NCI-H1417 treated with DMSO at 0.1 percent for 48 hours (cell line): ENCODE data around the gene C3orf70.
"Not testable (repeated sequence)": the region's sequence is repeated elsewhere in the genome, so short reads cannot be mapped to it uniquely, and the experiment has no call there.

Experiments used
- DNase-seq: peaks from one replicate; lab custom pipeline; 2025; lab: John Stamatoyannopoulos, UW

C3orf70 gene

DNA sequence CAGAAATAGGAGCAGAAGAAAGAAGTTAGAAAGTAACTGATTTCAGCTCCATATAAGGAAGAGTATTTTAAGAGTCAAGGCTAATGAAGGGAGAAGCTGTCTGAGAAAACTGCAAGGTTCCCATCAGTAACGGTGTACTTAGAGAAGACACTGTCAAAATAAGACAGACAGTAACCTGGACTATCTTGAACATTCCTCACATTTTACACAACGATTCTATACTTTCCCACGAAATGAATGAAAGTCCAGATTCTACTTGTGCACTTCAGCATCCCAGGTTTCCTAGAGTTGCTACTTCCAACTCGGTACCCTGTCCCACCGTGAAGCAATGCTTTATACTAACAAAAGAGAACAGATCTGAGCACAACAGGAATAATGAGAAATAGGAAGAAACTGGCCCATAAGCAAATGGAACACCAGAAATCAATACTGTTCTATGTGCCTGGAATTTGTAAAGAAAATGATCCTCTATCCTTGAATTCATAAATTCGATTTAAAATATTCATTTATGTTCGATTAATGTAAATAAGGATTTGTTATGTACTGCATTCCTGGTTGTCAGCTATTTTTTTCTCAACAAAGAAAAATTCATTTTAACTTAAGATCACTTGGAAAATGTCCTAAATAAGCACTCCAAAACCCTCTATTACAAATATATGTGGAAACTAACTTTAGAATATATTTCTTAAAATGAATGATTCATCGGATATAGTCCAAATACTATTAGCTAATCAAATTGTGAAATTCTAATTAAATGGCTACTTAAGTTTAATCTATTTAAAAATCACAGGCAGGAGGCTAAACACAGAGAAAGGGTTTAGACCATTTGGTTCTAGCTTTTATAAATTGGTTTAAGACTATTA, 1.5 kb downstream of the C3orf70 start:
- DNase-seq: no peak

DNA sequence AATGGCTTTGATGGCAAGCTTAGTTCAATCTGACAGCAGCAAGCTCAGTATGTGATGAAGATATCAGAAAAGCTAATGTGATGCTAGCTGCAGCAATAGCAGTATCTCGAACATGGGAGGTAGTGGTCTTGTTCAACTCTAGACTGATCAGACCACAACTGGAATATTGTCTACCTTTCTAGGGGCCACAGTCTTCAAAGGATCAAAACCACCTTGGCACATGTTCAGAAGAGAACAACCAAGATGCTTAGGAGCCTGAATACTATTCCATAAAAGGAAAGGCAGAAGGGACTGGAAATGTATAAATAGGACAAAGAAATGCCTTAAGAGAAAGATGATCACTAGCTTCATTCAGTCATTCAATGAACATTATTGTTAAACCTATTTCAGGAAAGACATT, 2.3 kb downstream of the C3orf70 start:
- DNase-seq: no peak

DNA sequence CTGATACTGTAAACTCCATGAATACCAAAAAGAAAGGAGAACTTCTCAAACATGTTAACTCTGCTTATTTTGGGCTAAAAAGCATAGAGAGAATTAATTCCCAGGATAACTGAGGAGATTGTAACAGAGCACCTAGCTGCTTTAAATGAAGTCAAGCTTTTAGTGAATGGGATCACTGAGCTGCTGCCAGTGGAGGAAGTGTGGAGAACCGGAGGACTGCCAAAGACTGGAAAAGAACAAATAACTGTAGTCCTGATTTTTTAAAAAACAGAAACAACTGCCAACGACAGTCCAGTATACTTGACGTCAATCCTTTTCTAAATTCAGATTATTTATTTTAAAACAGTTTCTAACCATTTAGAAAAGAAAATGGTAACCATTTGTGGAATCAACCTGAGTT, 3.3 kb downstream of the C3orf70 start:
- no peak for DNase-seq

GRCh38 chr3:185145511-185145910, 7.3 kb downstream of the C3orf70 start:
- DNase-seq: no peak

- DNase-seq: no peak
Observed at GRCh38 chr3:185144784-185145183, 8.1 kb downstream of the C3orf70 start.

DNA sequence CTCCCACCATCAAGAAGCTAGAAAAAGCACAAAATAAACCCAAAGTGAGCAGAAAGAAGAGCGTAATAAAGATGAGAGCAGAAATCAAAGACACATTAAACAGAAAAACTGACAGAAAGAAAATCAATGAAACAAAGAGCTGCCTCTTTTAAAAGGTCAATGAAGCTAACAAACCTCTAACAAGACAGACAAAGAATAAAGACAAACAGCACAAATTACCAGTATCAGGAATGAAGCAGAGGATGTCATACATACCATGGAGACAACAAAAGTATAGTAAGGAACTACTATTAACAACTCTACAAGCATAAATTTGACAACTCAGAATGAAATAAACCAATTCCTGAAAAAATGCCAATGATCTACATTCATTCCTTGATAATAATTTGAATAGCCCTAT, 15.0 kb downstream of the C3orf70 start:
- DNase-seq: no peak

GRCh38 chr3:185134509-185134908, 18.4 kb downstream of the C3orf70 start:
- DNase-seq: no peak

- DNase-seq: no peak
Observed at GRCh38 chr3:185131602-185132256, 21.1 kb downstream of the C3orf70 start.

DNA sequence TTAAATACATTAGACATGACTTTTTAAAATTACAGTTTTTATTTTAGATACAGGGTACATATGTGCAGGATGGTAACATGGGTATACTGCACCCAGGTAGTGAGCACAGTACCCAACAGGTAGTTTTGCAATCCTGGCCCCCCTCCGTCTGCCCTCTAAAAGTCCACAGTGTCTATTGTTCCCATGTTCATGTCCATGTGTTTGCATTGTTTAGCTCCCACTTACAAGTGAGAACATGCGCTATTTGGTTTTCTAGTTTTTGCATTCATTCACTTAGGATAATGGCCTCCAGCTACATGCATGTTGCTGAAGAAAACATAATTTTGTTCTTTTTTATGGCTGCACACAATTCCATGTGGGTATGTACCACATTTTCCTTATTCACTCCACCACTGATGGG, 23.8 kb downstream of the C3orf70 start:
- DNase-seq: no peak

GRCh38 chr3:185126201-185126600, 26.7 kb downstream of the C3orf70 start:
- no peak for DNase-seq

- DNase-seq: no peak
Observed at GRCh38 chr3:185120126-185120525, 32.7 kb downstream of the C3orf70 start.

- no peak for DNase-seq
Observed at GRCh38 chr3:185115371-185115770, 37.5 kb downstream of the C3orf70 start.

GRCh38 chr3:185114756-185115155, 38.1 kb downstream of the C3orf70 start:
- no peak for DNase-seq

GRCh38 chr3:185112186-185112585, 40.7 kb downstream of the C3orf70 start:
- DNase-seq: no peak

- DNase-seq: not testable (repeated sequence)
Observed at GRCh38 chr3:185109012-185109411, 43.8 kb downstream of the C3orf70 start.

DNA sequence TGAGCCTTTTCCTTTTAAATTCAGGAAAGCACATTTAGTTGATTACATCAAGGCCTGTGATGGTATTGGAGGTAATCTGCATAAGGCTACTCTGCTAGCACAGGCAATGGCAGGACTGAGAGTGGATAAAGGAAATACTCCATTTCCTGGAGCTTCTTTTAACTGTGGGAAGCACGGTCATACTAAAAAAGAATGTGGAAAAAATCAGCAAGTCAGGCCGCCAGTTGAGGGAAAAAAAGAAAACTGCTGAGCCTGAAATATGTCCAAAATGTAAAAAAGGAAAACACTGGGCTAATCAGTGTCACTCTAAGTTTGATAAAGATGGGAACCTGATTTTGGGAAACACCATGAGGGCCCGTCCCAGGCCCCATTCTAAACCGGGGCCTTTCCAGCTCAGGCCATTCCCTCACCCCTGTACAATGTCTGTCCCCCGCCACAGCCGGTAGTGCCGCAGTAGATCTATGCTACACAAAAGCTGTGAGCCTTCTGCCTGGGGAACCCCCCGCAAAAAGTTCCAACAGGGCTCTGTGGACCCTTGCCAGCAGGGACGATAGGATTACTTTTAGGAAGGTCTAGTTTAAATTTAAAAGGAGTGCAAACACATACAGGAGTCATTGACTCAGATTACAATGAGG, 46.5 kb downstream of the C3orf70 start:
- not testable (repeated sequence) for DNase-seq

DNA sequence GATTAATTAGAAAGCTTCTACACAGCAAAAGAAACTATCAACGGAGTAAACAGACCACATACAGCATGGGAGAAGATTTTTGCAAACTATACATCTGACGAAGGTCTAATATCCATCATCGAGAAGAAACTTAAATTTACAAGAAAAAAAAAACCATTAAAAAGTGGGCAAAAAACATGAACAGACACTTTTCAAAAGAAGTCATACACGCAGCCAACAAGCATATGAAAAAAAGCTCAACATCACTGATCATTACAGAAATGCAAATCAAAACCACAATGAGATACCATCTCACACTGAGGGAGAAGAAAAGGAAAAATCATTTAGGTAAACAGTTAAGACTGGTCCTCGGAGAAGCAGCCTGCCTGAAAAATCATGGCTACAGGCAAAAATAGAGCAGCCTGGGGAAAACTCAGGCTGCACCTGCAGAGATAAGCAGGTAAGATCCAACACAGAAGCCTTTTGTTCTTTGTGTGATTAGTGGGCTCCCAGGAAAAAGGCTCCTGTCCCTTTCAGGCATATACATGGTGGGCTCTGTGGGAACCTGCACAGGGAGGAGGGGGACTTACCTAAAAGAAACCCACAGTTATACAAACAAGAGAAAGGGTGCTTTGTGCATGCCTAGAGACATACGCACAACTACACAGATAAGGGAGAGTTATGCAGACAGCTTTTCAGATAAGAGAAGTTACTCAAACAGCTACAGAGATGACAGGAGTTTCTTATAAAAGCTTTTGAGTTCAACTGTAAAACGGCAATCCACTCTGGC, 49.3 kb downstream of the C3orf70 start:
- DNase-seq: no peak

GRCh38 chr3:185094697-185095096, 58.2 kb downstream of the C3orf70 start:
- no peak for DNase-seq

DNA sequence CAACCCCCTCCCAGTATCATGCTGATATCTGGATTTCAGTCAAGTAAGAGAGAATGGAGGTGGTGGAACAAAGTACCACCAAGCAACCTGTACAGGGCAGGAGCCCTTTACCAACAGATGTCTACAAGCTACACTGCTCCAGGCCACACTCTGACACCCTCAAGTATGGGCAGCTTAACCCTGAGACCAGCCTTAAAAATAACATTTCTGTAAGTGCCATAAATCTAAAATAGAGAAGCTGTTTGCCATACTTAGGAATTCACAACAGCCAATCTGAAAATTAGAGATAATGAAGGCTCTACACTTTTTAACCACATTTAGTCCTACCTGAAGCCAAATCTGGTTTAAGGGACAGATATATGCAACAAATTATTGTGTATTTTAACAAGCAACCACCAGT, 59.7 kb downstream of the C3orf70 start:
- DNase-seq: no peak

DNA sequence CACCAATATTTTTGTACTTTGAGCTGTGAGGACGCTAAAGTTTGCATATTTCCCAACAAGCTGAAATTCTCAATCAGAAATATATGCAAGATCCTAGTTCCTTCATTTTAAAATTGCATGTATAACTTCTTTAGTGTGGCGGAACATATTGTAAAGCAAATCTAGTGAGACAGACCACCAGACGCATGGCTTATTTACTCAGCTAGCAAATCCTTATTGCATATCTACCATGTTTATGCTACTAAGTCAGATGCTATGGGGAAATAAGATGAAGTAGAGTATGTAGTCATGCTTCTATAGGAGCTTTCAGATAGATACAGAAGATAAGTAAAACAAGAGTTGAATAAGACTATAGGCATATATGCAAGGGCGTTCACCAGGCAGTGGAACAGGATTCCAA, 62.0 kb downstream of the C3orf70 start:
- no peak for DNase-seq

DNA sequence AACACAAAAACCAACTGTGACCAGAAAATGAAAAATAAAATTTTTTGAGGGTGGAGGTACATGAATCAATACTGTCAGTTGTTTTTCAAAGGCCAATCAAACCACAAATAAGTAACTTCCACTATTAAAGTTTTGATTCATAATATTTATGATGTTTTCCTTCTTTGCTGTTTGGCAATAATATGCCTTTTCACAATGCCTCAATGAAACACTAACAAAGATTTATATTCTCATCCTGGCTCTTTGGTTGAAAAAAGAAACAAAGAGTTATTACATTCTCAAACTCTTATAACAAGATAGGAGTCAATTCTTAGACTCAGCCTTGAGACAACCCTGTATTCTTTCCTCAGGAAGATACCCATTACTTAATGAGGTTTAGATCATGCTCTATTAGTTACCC, 63.1 kb downstream of the C3orf70 start:
- DNase-seq: no peak

- DNase-seq: no peak
Observed at GRCh38 chr3:185089343-185089742, 63.5 kb downstream of the C3orf70 start.
